Measurements from ENCODE around the gene PPP1R14B. TPM values are rescaled to one million over a fixed set of nuclear protein-coding genes. Genes with fewer than 3 reads are reported as not detected.

Gene PPP1R14B
- total and polyA plus RNA-seq, 9 donors = 170 to 252 (median 194) TPM

DNA sequence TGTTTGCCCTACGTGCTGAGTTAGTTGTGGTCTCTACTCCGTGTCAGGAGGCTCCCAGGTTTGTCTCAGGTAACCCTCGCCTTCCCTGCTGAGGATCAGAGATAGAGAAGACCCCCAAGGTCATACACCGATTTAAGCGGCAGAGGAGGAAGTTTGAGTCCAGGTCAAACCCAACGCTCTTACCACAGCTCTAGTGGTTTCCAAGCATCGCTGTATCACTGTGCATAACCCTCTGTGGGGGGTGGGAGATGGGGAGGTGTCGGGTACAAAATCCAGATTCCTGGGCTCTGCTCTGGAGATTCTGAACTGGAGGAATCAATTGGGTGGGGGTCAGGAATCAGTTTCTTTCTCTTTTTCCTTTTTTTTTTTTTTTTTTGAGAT is 15.8 kb downstream of the PPP1R14B start:
- peaks cover 5% of the 10 kb centered on the region for H3K36me3 ChIP-seq (ENCODE audit: control insufficient read depth, insufficient read depth, low read length)
- H3K9me3 ChIP-seq (replicated peaks; ENCODE audit: control insufficient read depth, low read depth, low read length) = no peaks in the 10 kb centered on the region
- peak overlapping the region; percentile 70 for H3K4me3 ChIP-seq (ENCODE audit: low read length)
- 0% methylated on average over 2 of the region's 8 CpGs for WGBS (ENCODE audit: insufficient coverage)
- H3K27me3 ChIP-seq (ENCODE audit: control insufficient read depth, insufficient read depth, low read length) = no peaks in the 10 kb centered on the region
- H3K27ac ChIP-seq (ENCODE audit: low read length) = peak overlapping the region; percentile 95
- DNase-seq = peak; percentile 41
- H3K4me1 ChIP-seq (ENCODE audit: control insufficient read depth, insufficient read depth, low read length) = peaks cover 61% of the 10 kb centered on the region

DNA sequence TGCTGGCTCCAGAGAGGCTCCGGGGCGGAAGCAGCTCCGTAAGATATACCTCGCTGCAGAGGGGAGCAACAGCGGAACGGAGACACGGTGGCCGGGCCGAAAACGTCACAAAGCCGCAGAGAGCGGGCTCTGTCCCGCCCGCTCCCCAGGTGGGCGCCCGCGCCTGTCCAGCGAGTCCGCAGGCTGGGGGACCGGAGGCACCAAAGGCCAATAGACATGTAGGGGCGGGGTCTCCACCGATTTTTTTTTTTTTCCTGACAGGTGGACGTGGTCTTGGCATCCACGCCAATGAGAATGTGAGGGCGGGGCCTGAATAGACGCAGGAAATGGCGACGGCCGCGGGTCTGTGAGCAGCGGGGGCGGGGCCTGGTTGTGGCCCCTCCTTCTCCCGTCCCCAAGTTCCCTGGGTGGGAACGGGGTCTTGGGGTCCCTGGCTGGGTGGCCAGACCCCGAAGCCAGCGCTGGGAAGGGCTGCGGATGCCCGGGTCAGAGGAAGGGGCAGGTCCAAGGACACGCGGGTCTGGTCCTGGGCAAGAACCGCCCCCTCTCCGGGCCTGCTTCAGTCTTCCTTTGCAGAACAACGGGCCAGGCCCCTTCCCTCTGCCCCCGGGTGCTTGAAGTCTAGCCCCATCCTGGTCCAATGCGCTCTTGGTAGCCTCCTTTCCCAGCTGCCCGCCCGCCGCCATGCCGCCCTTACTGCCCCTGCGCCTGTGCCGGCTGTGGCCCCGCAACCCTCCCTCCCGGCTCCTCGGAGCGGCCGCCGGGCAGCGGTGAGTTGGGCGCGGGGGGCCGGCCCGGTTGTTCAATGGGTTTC is 16.4 kb downstream of the PPP1R14B start, which contains the start of gene DNAJC4:
TSS of gene DNAJC4 (plus strand) at position 378 of the 814 bp plus-strand sequence. CDS start at position 685, 307 bp downstream.
- peak; percentile 97 for DNase-seq
- peaks cover 3% of the 10 kb centered on the region for H3K36me3 ChIP-seq (ENCODE audit: control insufficient read depth, insufficient read depth, low read length)
- under 1% methylated on average over 49 of the region's 62 CpGs for WGBS (ENCODE audit: insufficient coverage)
- H3K27me3 ChIP-seq (ENCODE audit: control insufficient read depth, insufficient read depth, low read length) = no peaks in the 10 kb centered on the region
- H3K4me3 ChIP-seq (ENCODE audit: low read length) = peak within 1 kb of the TSS; percentile 70
- peak within 1 kb of the TSS; percentile 95 for H3K27ac ChIP-seq (ENCODE audit: low read length)
- peaks cover 60% of the 10 kb centered on the region for H3K4me1 ChIP-seq (ENCODE audit: control insufficient read depth, insufficient read depth, low read length)
- H3K9me3 ChIP-seq (replicated peaks; ENCODE audit: control insufficient read depth, low read depth, low read length) = no peaks in the 10 kb centered on the region

DNA sequence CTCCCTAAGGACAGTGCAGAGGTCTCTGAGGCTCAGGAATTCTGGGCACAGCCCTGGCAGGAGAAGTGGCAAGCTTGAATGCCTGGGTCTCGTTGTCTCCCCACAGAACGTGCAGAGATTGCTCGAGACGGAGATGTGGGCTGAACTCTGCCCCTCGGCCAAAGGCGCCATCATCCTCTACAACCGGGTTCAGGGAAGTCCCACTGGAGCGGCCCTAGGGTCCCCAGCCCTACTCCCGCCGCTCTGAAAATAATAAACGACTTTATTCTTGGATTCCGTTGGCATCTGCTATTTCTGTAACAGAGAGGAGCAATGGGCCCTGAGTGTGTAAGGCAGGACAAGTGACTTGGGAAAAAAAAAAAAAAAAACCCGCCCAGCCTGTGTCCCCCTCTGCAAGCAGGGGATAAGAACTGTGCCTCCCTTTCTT is 17.0 kb downstream of the PPP1R14B start:
- H3K27me3 ChIP-seq (ENCODE audit: control insufficient read depth, insufficient read depth, low read length) = no peaks in the 10 kb centered on the region
- 44% methylated on average over 11 of the region's 13 CpGs for WGBS (ENCODE audit: insufficient coverage)
- peaks cover 3% of the 10 kb centered on the region for H3K36me3 ChIP-seq (ENCODE audit: control insufficient read depth, insufficient read depth, low read length)
- H3K4me1 ChIP-seq (ENCODE audit: control insufficient read depth, insufficient read depth, low read length) = peaks cover 62% of the 10 kb centered on the region
- DNase-seq = no peak
- H3K4me3 ChIP-seq (ENCODE audit: low read length) = peak overlapping the region; percentile 70
- peak overlapping the region; percentile 95 for H3K27ac ChIP-seq (ENCODE audit: low read length)
- H3K9me3 ChIP-seq (replicated peaks; ENCODE audit: control insufficient read depth, low read depth, low read length) = no peaks in the 10 kb centered on the region

DNA sequence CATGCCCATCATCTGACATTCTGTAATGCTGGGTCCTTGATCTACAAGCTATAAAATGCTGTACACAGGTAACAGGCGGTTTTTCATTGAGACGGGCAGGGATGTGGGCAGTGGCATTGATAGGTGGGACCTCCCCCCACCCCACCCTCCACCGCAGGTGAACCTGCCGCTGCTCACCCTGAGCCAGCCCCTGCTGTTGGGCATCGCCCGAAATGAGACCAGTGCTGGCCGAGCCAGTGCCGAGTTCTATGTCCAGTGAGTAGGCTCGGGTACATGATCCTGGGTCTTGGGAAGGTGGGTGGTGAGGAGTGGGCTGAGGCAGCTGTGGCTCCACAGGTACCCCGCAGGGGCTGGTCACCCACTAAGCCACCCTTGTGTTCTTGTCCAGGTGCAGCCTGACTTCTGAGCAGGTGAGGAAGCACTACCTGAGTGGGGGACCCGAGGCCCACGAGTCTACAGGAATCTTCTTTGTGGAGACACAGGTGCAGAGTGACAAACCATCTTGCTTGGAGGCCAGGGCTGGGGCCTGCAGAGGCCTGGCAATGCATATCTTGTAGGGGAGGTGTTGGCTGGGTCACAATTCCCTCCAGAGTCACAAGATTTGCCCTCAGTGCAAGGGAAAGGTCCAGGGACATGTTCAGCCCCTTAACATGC is 17.5 kb downstream of the PPP1R14B start:
- WGBS (ENCODE audit: insufficient coverage) = 88% methylated on average over 7 of the region's 12 CpGs
- H3K36me3 ChIP-seq (ENCODE audit: control insufficient read depth, insufficient read depth, low read length) = peaks cover 8% of the 10 kb centered on the region
- H3K9me3 ChIP-seq (replicated peaks; ENCODE audit: control insufficient read depth, low read depth, low read length) = no peaks in the 10 kb centered on the region
- peak; percentile 30 for DNase-seq
- H3K4me1 ChIP-seq (ENCODE audit: control insufficient read depth, insufficient read depth, low read length) = peaks cover 67% of the 10 kb centered on the region
- H3K27ac ChIP-seq (ENCODE audit: low read length) = peak overlapping the region; percentile 95
- H3K27me3 ChIP-seq (ENCODE audit: control insufficient read depth, insufficient read depth, low read length) = no peaks in the 10 kb centered on the region
- no peak overlapping the region for H3K4me3 ChIP-seq (ENCODE audit: low read length)

DNA sequence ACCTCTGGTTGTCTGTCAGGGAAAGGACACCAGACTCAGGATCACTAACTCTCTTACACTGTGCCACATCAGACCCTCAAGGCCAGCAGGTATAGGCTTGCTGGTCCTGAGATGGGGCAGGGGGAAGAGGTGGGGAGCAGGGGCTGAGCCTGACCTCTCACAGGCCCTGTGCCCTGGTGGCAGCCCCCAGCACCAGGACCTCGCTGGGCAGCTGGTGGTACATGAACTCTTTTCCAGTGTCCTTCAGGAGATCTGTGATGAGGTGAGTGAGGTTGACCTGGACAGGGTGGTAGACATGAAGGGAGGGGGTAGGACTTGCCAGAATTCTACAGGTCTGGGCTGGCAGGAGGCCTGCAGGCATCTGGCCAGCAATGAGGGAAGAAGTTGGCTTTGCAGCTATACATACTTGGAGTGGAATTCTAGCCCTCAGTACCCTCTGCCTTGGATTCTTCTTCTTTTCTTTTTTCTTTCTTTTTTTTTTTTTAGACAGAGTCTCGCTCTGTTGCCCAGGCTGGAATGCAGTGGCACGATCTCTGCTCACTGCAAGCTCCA is 19.3 kb downstream of the PPP1R14B start:
- Histone ChIP-seq H3K4me3 (ENCODE audit: low read length) (no peak overlapping the region), H3K36me3 (ENCODE audit: control insufficient read depth, insufficient read depth, low read length) (peaks cover 13% of the 10 kb centered on the region), H3K9me3 (replicated peaks; ENCODE audit: control insufficient read depth, low read depth, low read length) (no peaks in the 10 kb centered on the region), H3K4me1 (ENCODE audit: control insufficient read depth, insufficient read depth, low read length) (peaks cover 72% of the 10 kb centered on the region), H3K27me3 (ENCODE audit: control insufficient read depth, insufficient read depth, low read length) (no peaks in the 10 kb centered on the region), H3K27ac (ENCODE audit: low read length) (no peak overlapping the region)
- WGBS (ENCODE audit: insufficient coverage) = 85% methylated on average over 1 of the region's 3 CpGs
- DNase-seq = peak; percentile 35

DNA sequence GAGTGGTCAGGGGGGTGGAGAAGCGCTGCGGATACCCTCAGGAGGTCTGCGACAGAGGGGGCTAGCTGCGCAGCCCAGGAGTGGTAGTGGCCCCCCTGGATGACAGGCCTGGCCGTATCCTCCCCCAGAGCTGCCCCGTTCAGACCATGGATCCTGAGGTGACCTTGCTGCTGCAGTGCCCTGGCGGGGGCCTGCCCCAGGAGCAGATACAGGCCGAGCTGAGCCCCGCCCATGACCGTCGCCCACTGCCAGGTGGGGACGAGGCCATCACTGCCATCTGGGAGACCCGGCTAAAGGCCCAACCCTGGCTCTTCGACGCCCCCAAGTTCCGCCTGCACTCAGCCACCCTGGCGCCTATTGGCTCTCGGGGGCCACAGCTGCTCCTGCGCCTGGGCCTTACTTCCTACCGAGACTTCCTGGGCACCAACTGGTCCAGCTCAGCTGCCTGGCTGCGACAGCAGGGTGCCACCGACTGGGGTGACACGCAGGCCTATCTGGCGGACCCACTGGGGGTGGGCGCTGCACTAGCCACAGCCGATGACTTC is 20.2 kb downstream of the PPP1R14B start:
- peak overlapping the region; percentile 91 for H3K4me3 ChIP-seq (ENCODE audit: low read length)
- DNase-seq = peak; percentile 68
- WGBS (ENCODE audit: insufficient coverage) = 14% methylated on average over 25 of the region's 26 CpGs
- peaks cover 67% of the 10 kb centered on the region for H3K4me1 ChIP-seq (ENCODE audit: control insufficient read depth, insufficient read depth, low read length)
- peaks cover 14% of the 10 kb centered on the region for H3K36me3 ChIP-seq (ENCODE audit: control insufficient read depth, insufficient read depth, low read length)
- H3K27ac ChIP-seq (ENCODE audit: low read length) = peak overlapping the region; percentile 93
- no peaks in the 10 kb centered on the region for H3K27me3 ChIP-seq (ENCODE audit: control insufficient read depth, insufficient read depth, low read length)
- no peaks in the 10 kb centered on the region for H3K9me3 ChIP-seq (replicated peaks; ENCODE audit: control insufficient read depth, low read depth, low read length)

DNA sequence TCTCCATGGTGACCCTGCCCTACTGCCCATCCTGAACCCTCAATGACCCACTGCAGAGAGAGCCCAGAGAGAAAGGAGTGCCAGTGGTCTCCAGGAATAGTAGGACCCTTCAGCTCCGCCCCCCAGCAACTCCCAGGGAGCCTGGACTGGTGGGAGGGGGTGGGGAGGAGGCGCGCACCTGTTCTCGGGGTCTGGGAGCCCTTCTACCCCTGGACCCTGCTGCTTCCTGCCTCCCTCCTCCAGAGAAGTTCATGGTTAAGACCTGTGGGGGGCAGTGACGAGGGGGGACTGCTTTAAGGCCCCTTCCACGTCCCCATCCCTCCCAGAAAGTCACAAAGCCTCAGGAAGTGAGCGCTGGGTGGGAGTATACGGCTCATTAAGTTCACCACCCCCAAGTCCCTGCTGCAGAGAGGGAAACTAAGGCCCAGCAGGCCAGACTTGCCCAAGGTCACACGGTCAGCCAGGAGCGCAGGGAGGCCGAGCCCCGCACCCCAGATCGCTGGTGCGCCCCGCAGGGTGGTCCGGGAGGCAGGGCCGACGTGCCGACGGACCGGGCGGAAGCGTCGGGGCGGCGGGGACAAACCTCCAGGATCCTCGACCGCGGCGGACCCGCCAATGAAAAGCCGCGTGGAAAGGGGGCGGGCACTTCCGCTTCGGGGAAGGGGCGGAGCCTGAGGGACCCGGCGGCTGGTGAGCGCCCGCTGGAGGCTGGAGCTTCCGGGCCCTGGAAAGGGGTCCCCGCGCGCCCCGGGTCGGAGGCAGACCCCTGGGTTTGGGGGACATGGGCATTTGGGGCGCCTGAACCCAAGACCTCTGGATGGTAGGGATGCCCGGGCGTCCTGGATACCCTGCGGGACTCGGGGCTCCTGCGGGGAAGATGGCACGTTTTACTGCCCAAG is 20.9 kb downstream of the PPP1R14B start, which contains the start of the genes NUDT22 and TRPT1:
TSS of gene NUDT22 (plus strand) at position 667 of the 899 bp plus-strand sequence. CDS start 379 bp downstream, outside the sequence.
TSS of gene TRPT1 (minus strand) at position 579 of the 899 bp plus-strand sequence. CDS start at position 253, 326 bp downstream.
- Histone ChIP-seq H3K4me3 (ENCODE audit: low read length) (peak within 1 kb of the TSS; percentile 91), H3K9me3 (replicated peaks; ENCODE audit: control insufficient read depth, low read depth, low read length) (no peaks in the 10 kb centered on the region), H3K27ac (ENCODE audit: low read length) (peak within 1 kb of the TSS; percentile 93), H3K36me3 (ENCODE audit: control insufficient read depth, insufficient read depth, low read length) (peaks cover 19% of the 10 kb centered on the region), H3K27me3 (ENCODE audit: control insufficient read depth, insufficient read depth, low read length) (no peaks in the 10 kb centered on the region), H3K4me1 (ENCODE audit: control insufficient read depth, insufficient read depth, low read length) (peaks cover 66% of the 10 kb centered on the region)
- peak; percentile 95 for DNase-seq
- under 1% methylated on average over 46 of the region's 54 CpGs for WGBS (ENCODE audit: insufficient coverage)

DNA sequence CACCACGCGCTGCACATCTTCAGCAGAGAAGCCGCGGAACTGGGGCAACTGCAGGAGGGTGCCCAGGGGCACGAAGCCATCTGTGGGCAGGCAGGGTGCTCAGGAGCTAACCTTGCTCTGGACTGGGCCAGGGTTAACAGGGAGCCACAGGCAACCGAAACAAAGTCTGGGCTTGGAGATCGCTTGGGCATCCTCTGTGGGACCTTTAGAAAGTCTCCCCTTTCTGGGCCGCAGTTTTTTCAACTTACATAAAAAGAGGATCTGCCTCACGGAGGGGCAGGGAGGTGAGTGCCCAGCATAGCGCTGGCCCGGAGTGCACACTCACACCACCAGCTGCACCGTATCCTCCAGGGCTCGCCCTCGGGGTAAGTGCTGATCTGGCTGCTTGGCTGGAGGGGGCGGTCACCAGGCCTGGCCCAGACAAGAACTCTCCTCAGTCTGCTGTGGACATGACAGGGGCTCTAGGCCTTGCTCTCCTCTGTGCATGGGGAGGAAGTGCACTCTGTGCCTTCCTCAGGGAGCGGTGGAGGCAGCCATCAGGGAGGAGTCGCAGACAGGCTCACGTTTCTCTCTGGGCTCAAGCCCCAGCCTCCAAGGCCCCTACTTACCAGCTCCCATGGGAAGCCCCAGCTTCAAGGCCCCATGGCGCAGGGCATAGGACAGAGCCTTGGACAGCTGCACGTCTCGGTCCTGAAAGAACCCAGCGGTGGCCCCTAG is 21.7 kb downstream of the PPP1R14B start:
- Histone ChIP-seq H3K9me3 (replicated peaks; ENCODE audit: control insufficient read depth, low read depth, low read length) (no peaks in the 10 kb centered on the region), H3K27ac (ENCODE audit: low read length) (peak overlapping the region; percentile 92), H3K4me1 (ENCODE audit: control insufficient read depth, insufficient read depth, low read length) (peaks cover 68% of the 10 kb centered on the region), H3K27me3 (ENCODE audit: control insufficient read depth, insufficient read depth, low read length) (no peaks in the 10 kb centered on the region), H3K4me3 (ENCODE audit: low read length) (peak overlapping the region; percentile 91), H3K36me3 (ENCODE audit: control insufficient read depth, insufficient read depth, low read length) (peaks cover 26% of the 10 kb centered on the region)
- 52% methylated on average over 14 of the region's 22 CpGs for WGBS (ENCODE audit: insufficient coverage)
- DNase-seq = no peak

Data from muscle of leg (tissue), 11 donors.